NCI-H187 treated with DMSO at 0.1 percent for 48 hours (cell line): ENCODE results near the gene DMRT3.
"Not testable (repeated sequence)": the region's sequence is repeated elsewhere in the genome, so short reads cannot be mapped to it uniquely, and the experiment has no call there.

Experiments
- DNase-seq: peaks from one replicate; lab custom pipeline; 2025; lab: John Stamatoyannopoulos, UW

Gene DMRT3

DNA sequence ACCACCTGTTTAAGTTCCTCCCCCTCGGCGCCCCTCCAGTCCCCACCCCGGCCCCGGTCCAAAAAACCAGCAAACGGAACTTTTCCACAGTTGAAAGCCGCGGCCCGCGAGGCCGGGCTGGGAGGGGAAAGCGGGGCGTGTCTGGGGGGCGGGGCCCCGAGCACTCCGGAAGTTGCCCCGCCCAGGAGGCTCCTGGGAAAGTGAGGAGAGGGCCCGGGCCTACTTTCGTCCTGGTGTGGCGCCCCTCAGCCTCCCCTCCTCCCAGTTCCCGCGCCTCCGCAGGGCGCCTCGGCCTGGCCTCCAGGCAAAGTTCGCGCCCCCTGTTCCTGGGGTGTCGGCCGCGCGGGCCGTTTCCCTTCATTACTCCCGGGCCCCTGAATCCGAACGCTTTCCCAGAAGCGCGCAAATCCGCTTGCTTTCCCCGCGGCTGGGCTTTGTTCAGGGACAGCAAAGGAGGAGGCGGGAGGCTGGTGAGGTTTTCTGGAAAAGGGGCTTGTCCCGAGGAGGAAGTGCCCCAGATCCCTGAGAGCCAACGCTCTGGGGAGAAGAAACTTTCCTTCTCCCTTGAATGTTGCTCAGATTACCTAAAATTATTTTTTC is 4.5 kb upstream of the DMRT3 start:
- no peak for DNase-seq

DNA sequence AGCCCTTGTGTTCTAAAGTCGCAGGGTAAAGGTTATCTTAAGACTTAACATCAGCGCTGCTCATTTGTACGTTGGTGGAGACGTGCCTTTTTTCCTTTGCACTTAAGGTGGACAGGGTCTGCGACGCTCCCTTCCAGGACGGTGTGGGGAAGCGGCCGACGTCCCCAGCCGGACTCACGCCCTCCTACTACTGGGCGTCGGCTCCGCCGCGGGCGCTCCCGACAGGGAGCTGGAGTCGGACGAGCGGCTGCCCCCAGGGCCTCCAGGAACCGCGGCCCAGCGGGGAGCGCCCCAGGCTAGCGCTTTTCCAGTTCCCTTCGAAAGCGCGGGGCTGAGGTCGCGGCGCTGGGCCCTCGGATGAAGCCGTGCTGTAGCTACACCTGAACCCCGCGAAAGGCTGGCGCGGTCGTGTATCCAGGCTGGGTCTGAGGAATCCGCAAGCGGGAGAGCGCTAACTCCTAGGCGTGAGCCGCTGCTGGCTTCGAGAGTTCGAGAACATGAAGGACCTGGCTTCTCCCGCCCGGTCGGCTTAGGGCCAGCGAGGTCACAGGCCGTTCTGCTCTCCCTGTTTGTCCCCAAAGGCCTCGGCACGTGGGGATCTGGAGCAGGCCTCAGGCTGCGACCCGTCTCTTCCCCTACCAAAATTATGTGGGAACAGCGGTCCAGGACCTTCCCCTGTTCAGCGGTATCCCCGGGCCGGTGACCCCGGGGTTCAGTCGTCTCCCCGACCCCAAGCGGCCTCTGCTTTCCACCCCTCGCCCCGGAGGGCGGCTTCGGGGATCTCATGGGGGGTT is 3.8 kb upstream of the DMRT3 start:
- no peak for DNase-seq

DNA sequence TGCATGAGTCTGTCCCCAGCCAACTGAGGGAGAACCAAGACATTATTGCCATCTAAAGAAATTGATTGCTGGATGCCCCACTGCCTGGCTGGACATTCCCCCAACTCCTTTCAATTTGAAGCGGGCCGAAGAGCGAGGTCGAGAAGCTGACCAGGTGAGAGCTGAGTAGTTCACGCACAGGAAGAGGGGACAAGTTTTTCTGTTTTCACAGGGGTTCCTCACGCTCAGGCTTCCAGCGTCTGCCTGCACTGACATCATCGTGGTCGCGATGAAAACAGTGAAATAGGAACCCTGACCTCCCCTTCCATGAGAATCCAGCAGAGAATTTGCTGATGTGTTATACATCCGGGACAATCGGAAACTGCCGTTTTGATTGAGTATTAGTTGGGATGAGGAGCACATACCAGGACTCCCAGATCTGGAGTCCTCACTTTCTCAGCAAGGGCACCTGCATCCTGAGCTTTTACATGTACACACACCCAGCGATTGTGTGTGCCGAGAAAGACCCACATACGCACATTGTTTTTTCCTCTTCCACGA is 3.1 kb upstream of the DMRT3 start:
- no peak for DNase-seq

DNA sequence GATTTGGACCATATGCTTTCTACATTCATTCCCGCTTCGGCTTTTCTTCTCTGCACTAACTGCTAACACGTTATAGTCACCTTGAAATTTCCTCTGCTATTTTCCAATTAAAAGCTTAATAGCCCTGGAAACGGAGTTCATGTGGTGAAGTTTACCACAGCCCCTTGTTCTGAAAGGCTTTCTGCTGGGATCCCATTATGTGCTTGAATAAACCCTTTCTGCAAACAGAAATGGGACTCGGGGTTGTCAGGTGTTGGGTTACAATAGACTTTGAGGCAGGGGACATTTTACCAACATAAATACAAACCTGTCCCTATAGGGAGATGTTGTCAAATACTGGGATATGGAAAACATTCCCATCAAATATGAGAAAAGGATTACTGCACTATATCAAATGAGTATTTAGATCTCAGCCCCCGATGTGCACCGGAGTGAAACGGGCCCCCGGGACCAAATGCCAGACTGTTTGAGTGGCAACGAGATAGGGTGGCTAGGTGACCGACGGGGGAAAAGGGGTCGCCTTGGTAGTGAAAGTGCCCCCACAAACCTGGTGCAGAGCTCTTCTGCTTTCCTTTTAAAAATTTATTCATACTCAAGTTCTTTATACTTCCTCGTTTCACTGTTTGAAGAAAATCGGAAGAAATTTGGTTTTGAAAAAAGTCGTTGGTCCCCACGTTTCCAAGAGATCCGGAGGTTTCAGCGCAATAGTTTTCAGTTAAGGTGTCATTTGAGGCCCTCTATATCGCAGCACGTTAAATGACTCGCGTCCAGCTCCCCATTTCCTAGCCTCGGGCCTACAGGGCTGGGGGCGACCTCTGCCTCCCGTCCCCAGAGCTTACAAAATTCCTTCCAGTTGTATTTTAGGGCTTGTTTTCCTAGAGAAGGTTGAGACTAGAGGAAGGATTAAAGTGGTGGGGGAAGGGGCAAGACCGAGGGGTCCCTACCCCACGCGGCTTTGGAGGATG is 2.1 kb upstream of the DMRT3 start:
- DNase-seq, result no peak

DNA sequence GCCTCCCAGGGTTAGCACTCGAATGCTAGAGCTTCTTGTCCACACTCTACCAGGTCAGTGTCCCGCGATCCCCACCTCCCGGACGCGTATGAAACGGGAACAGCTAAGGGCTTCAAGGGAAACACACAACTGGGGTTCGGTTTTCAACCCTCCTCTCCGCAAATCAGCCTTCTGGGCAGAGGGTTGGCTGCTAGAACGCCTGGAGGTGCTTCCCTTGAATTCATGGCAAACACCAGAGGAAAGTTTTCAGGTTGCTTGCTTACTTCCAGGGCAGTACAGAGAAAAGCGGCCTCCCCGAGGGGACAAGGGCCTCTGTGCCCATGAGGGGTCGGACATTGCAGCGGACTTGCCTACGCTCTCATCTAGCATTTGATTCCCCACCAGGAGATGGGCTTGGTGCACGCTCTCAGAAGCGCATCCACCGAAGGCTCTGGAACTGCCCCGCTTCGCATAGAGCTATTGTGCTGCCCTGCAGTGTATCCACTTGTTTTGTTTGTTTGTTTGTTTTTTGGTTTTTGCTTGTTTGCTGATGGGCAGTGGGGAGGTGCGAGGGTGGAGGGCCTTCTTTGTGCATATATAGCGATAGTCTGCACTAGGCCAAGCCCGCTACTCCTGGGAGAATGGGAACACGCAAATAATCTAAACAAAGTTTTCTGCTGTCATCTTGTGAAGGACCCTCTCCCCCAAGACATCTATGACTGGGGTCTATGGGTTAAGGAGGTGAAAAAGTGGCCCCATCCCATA is 1.3 kb upstream of the DMRT3 start:
- no peak for DNase-seq

DNA sequence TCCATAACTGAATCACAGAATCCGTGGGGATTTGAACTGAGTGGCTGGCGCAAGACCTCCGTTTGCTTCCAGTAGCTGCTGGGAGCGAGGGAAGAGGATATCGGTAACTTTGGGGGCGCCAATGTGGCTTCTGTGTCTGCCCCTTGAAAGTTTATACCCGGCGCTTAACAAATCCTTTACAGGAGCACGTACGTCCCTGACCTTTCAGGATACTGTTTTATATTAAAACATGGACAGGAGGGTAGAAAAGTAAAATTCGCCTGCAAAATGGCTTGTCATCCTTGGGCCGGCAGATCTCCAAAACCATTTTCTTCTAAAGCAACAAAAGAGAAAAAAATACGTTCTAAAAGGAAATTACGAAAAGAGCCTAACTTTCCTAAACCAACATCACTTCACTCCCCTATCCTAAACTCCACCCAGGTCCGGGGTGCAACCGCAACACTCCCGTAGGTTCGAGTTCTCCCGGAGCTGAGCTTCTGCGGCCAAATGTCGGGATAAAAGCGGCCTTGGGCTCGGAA is 656 bp upstream of the DMRT3 start:
- no peak for DNase-seq

DNA sequence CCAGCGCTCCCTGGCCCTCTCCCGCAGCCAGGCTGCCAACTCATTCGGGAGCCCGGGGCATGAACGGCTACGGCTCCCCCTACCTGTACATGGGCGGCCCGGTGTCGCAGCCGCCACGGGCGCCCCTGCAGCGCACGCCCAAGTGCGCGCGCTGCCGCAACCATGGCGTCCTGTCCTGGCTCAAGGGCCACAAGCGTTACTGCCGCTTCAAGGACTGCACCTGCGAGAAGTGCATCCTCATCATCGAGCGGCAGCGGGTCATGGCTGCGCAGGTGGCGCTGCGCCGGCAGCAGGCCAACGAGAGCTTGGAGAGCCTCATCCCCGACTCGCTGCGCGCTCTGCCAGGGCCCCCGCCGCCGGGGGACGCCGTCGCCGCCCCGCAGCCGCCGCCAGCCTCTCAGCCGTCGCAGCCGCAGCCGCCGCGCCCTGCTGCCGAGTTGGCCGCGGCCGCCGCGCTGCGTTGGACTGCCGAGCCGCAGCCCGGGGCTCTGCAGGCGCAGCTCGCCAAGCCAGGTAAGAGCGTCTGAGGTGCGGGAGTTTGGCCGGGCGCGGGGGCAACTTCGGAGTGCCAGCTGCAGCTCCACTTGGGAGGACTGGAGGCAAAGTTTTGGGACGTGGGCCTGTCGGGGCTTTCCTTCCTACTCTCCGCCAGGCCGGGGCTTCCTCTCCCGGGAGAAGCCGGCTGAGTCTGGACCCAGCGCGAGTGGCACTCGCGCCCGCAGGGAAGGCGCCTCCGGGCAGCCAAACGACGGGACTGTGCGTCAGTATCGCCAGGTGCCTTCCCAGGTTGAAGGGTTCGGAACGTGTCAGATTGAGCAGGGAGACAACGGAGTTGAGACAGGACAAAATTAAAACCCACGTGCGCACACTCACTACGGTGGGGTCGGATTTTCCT is 735 bp downstream of the DMRT3 start:
- DNase-seq, result no peak

DNA sequence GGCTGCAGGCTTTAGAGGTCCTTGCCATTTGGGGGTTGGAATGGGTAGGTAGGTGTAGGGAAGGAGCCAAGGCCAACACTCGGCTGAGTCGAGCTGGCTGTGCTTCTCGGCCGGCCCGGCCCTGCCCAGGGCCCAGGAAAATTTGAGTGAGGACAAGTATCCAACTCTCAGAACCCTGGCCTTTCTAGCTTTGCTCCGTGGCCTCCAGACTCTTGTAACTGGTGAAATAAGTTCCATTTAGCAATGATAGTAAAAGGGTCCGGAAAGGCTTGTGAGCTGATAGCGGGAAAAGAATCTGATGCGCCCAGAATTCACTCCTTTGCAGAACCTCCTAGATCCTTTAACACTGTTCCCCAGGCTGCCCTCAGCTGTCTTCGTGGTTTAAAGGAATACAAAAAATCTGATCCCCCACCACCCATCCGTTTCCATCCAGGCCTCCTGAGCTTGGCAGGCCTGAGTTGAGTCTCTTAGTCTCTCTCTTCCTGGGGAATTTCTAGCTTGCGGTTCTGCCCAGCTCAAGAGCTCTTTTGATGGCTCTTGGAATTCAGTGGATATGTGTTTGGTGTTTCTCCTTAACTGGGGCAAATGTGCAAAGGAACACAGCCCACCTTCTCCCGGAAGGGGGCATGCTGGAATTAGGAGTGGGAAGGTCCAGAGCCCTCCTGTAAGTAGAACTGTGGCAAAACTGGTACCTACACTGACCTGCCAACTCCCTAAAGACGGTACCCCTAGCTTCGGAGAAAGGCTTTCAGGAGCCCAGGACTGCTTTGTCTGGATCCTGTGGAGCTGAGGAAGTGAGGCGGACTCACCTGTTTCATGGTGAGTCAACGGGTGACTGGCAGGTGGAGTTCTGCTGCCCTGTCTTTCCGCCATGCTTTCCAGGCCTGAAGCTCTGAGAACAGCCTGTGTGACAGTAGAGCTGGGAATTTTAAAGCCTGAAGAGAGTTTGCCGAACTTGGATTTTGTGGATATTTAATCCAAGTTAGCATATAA is 1.7 kb downstream of the DMRT3 start:
- no peak for DNase-seq

DNA sequence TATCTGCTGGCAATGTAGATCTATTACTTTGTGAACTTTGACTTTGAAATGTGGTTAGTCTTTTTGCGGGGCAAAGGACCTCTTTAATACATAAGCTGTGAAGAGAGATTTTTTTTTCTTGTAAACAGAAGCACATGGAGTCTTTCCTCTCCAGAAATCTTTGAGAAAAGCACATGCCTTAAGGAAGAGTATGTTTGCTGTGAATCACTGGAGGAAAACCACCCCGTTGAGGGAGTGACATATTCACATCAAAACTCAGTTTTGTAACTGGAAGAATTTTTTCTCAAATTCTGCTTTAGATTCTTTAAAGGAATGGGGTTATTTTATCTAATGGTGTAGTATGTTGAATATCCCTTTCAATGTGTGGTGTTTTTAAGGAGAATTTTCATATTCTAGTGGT is 3.5 kb downstream of the DMRT3 start:
- DNase-seq, result no peak

DNA sequence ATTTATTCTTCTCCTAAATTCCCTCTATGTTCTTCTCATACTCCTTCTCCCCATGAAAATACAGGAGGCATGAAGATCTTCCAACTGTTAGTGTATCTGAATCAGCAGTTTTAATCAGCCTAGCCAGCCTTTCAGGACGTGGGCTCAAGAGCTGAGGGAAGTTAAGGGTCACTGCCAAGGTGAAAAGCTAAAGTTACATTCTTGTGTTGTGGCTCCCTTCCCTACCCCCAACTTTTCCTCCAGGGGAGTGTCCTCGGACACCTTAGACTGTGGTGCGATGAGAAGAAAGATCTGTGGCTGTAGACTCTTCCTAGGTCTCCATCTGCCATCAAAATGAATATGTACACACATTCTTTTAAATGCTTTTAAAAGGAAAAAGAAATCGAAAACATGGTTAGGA is 4.2 kb downstream of the DMRT3 start:
- no peak for DNase-seq

DNA sequence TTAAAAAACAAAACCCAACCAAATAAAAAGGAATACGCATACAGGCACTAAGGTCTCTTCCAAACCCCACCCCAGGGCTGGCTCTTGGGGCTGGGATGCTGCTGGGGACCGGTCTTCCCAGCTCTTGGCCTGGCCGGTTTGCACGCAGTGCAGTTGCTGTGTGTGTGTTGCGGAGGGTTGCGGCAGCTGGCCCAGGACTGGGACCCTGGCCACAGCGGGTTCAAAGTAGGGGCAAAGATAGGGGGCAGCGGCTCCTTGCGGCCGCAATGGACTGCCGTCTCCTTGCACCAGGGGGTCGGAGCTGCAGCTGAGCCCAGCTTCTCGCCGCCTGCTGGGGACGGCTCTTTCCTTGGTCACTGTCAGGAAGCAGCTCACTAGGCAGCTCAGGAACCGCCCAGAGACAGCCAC is 5.0 kb downstream of the DMRT3 start:
- no peak for DNase-seq

DNA sequence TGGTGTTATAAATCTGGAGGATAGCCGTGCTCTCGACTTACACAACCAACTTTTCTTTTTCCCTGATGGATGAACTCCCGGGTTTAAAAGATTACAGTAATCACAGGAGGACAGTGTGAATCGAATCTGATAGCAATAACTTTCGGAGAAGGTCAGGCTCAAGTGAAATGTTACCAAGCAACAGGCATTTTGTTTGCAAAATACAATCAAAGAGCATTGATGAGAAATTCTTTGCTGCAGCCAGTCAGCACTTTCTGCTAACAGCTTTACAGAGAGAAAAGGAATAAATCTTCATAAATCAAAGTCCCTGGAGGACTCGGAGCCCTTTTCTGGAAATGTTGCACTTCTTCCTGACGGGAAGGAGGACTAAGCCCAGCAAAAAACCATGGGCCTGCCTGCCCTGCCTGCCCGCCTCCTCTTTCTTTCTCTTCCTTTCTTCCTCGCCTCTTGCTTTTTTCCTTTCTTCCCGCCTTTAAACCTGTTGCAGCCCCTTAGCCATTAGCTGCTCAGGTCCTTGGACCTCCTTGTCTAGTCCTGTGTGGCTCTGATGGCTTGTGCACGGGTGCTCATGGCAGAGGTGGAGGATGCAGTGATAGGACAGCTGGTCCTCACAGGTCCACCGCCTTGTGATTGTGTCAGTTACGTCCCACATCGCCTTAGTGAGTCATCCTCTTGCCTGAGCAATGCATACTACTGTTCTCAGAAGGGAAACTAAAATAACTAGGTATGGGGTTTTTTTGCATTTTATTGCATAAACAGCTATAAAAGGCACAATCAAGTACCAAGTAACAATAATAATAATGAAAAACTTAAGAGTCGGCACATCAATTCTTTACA is 6.2 kb downstream of the DMRT3 start:
- no peak for DNase-seq

DNA sequence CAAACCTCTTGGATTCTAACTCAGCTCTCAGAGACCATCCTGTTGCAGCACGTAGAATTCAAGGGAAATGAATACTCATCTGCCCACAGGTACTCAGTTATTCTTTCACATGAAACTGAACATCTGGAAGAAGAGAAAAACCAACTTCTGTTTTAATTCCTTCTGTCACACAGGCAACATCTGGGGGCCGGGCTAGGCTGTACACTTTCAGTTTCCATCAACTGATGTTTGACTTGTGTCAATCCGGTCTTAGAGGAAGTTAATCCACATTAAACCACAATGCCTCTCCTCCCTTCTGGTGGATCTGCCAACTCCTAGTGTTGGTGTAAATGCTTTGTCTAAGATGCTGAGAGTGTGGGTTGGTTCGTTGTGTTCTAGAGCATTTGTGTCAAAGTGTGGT is 17.6 kb downstream of the DMRT3 start:
- DNase-seq, result no peak

DNA sequence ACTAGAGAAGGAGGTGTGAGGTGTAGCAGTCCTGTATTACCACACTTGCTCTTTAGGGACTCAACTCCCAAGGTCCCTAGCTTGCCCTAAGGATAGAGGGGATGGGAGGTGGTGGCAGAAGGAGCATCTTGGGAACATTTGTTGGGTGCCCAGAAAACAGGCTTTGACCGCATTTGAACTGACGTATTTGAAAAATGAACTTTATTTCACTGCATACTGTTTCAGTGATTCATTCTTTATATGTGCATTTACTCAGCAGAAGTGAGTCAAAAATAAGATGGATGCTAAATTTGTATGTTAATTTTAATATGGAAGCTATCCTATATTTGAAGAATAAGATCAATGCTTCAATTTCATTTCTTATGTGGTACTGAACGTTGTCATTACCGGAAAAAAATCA is 18.7 kb downstream of the DMRT3 start:
- DNase-seq, result no peak

DNA sequence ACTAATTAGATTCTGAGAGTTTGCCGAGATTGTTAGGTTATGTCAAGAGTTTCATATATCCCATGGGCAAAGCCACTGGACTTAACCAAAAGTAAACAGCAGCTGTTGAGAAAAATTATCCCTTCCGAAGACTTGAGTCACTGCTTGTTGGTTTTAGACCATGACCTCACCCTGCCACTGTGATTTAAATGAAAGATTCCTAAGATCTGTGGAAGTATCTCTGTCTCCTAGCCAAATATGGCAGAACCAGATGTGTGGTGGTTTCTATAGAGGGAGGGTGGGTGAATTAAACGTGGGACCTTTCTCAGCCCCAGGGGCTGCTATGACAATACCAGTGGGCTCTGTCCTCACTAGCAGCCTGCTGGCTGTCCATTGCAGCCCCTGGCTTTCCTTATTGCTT is 19.3 kb downstream of the DMRT3 start:
- DNase-seq, result no peak

DNA sequence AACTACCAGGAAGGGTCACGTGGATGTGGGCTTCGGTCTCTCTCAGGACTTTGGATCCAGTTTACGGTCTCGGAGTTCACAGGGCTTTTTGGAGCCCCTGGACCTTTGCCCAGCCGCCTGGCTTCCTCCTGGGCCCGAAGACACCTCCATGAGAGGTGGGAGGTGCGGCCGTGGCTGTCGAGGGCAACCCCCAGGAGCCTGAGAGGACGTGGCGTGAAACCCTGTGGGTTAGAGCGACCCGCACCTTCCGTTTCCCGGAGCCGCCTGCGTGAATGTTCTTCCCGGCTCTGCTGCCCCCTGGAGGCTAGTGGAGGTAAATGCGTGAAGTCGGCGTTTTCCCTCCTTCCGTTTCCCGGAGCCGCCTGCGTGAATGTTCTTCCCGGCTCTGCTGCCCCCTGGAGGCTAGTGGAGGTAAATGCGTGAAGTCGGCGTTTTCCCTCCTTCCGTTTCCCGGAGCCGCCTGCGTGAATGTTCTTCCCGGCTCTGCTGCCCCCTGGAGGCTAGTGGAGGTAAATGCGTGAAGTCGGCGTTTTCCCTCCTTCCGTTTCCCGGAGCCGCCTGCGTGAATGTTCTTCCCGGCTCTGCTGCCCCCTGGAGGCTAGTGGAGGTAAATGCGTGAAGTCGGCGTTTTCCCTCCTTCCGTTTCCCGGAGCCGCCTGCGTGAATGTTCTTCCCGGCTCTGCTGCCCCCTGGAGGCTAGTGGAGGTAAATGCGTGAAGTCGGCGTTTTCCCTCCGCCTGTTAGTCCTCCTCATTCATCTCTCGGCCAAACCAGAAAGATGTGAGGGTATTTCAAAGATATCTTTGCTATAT is 22.1 kb downstream of the DMRT3 start:
- DNase-seq, result not testable (repeated sequence)

DNA sequence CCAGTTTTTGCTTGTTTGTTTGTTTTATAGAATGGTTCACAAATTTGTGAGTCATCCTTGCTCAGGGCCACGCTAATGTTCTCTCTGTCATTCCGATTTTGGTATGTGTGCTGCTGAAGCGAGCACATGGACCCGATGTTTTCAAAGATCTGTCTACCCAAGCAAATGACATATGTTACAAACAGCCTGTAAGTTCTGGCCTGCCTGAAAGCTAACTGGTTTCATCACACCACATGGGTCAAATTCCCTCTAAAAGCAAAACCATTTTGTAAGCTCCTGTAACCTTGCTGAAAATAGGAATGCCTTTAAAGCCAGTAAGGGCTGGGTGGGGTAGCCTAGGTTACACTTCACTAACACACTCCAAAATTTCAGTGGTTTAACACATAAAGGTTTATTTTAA is 25.4 kb downstream of the DMRT3 start:
- DNase-seq, result no peak
